Nephron progenitor cell (in vitro differentiated cells): ENCODE results near the gene RASSF4.

Experiments
- DNase-seq: peaks from one replicate; pipeline ENCODE4 v3.0.0; 2021
- H3K27ac Mint-ChIP-seq: 2 replicates; pipeline ENCODE4 v1.8.0; 2021; ENCODE audit warnings: mild to moderate bottlenecking, moderate library complexity, mixed read lengths
- H3K27me3 Mint-ChIP-seq: 2 replicates; pipeline ENCODE4 v1.8.0; 2021; ENCODE audit warnings: mild to moderate bottlenecking, low read depth, mixed read lengths; ENCODE audit not compliant: poor library complexity
- H3K36me3 Mint-ChIP-seq: 2 replicates; pipeline ENCODE4 v1.8.0; 2021; ENCODE audit warnings: low read depth, mixed read lengths
- H3K4me1 Mint-ChIP-seq: 2 replicates; pipeline ENCODE4 v1.8.0; 2021; ENCODE audit warnings: mixed read lengths
- H3K4me3 Mint-ChIP-seq: 2 replicates; pipeline ENCODE4 v1.8.0; 2021; ENCODE audit warnings: mild to moderate bottlenecking, moderate library complexity, mixed read lengths
- H3K9me3 Mint-ChIP-seq: 2 replicates; pipeline ENCODE4 v1.8.0; 2021; ENCODE audit warnings: mild to moderate bottlenecking, moderate library complexity, mixed read lengths
- TF ChIP-seq, protein P1 (sequence below): fragments of 200-600 bp; sonication (generic); IDR thresholded peaks from 2 replicates; pipeline ENCODE4 v1.5.0; 2021; ENCODE audit warnings: antibody characterized with exemption

Gene RASSF4

DNA sequence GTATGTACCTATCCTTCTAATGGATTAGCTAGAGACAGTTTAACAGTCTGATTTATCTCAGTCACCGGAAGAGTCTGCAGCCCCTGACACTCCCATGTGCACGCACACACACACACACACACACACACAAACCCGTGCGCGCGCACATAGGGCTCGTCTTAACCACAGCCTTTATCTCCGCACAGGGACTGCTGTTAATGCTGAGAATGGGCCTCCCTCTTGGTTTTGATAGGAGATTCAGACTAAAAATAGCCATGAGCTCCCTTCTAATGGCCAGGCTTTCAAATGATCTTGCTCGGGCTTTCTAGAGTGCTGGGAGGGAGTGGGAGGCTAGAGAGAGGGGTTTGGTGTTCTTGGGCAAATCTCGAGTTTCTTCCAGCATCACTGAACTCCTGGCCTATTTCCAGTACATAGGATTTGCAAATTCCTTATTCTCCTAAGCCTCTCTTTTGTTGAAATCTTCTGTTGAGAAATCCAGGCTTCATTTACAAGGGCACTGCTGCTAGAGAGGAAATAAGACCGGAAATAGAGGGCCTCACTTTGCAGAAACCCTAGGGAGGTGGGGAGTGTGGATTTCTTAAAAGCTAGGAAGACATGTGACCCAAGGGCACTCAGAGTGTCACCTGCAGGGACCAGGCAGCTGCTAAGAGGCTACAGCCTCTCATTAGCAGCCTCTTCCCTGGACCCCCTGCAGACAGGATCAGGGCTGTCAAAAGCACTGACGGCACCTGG is 46.1 kb upstream of the RASSF4 start:
- Mint-ChIP-seq H3K9me3 (peaks cover 17% of the 10 kb centered on the region), H3K4me1 (peaks cover 25% of the 10 kb centered on the region), H3K27ac (peak overlapping the region; percentile 49), H3K4me3 (peak overlapping the region; percentile 65), H3K27me3 (no peaks in the 10 kb centered on the region), H3K36me3 (peaks cover 16% of the 10 kb centered on the region)
- TF ChIP-seq, protein P1, sequence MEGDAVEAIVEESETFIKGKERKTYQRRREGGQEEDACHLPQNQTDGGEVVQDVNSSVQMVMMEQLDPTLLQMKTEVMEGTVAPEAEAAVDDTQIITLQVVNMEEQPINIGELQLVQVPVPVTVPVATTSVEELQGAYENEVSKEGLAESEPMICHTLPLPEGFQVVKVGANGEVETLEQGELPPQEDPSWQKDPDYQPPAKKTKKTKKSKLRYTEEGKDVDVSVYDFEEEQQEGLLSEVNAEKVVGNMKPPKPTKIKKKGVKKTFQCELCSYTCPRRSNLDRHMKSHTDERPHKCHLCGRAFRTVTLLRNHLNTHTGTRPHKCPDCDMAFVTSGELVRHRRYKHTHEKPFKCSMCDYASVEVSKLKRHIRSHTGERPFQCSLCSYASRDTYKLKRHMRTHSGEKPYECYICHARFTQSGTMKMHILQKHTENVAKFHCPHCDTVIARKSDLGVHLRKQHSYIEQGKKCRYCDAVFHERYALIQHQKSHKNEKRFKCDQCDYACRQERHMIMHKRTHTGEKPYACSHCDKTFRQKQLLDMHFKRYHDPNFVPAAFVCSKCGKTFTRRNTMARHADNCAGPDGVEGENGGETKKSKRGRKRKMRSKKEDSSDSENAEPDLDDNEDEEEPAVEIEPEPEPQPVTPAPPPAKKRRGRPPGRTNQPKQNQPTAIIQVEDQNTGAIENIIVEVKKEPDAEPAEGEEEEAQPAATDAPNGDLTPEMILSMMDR = no peak
- peak; percentile 37 for DNase-seq

DNA sequence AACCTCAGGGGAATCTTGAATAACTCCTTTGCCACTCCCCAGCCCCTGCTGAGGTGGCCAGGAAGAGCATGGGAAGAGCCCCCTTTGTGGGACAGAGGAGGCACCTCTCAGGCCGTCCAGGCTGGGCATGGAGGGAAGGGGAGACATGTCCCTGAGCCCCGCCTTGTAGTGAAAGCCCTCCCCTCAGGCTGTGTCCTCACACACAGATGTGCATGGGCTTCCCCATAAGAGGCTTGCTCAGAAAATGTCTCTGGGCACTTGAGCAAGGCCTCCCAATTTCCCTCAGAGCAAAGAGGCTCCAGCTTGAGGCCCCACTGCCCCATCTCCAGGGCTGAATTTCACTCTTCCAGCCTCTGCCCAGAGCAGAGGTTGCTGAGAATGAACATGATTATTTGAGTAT is 44.7 kb upstream of the RASSF4 start:
- H3K9me3 Mint-ChIP-seq = peaks cover 28% of the 10 kb centered on the region
- no peak overlapping the region for H3K4me3 Mint-ChIP-seq
- no peaks in the 10 kb centered on the region for H3K27me3 Mint-ChIP-seq

DNA sequence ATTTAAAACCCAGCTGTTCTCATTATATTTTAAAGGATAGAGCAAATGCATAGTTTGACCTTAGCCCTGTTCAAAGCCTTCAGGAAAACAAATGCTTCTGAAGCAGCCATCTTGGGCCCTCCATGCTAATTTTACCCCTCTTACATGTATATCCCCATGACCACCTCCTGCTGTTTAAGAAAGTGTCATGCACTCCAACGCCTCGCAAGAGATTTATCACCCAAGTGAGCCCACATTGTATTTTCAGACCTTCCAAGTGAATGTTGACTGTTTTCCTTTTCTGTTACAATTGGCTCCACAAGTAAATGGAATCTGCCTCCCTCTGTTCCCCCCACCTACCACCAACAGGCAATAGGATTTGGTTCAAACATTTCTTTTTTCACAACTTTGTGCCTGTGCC is 43.2 kb upstream of the RASSF4 start:
- Mint-ChIP-seq H3K4me1 (peaks cover 25% of the 10 kb centered on the region), H3K4me3 (peak overlapping the region; percentile 9), H3K27me3 (peaks cover 6% of the 10 kb centered on the region), H3K9me3 (peaks cover 32% of the 10 kb centered on the region), H3K27ac (peak overlapping the region; percentile 39), H3K36me3 (peaks cover 34% of the 10 kb centered on the region)
- TF ChIP-seq, protein P1 = no peak
- no peak for DNase-seq

More for the DNA sequence above, 44.7 kb upstream of the RASSF4 start:
- TF ChIP-seq, protein P1 = no peak
- DNase-seq = no peak
- Mint-ChIP-seq H3K4me1 (peaks cover 25% of the 10 kb centered on the region), H3K27ac (no peak overlapping the region), H3K36me3 (peaks cover 29% of the 10 kb centered on the region)

DNA sequence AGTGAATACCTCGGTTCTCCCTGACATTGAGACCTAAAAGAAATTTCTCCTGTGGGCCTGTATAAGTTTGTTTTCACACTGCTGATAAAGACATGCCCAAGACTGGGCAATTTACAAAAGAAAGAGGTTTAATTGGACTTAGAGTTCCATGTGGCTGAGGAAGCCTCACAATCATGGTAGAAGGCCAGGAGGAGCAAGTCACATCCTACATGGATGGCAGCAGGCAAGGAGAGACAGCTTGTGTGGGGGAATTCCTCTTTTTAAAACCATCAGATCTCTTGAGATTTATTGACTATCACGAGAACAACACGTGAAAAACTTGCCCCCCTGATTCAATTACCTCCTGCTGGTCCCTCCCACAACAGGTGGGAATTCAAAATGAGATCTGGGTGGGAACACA is 41.8 kb upstream of the RASSF4 start:
- peaks cover 32% of the 10 kb centered on the region for H3K9me3 Mint-ChIP-seq
- peaks cover 10% of the 10 kb centered on the region for H3K27me3 Mint-ChIP-seq
- H3K36me3 Mint-ChIP-seq = peaks cover 34% of the 10 kb centered on the region
- peaks cover 25% of the 10 kb centered on the region for H3K4me1 Mint-ChIP-seq
- no peak overlapping the region for H3K4me3 Mint-ChIP-seq
- H3K27ac Mint-ChIP-seq = no peak overlapping the region
- DNase-seq = no peak
- TF ChIP-seq, protein P1 = no peak

DNA sequence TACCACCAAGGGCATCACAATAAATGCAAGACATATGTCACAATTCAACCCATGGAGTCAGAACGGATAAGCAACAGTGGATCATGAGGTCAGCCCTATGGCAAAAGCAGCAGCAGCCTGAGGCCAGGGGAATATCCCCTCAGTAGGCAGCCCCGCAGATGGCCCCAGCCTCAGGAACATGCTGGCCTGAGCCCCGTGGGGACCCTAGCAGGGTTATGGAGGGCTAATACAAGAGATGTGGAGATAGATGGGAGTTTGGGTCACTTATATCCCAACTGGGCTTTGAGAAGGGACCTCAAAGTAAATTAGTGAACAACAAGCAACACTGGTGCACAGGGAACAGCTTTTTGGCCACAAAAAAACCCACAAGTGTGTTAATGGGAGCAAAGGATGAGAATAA is 39.4 kb upstream of the RASSF4 start:
- Mint-ChIP-seq H3K9me3 (peaks cover 32% of the 10 kb centered on the region), H3K4me3 (no peak overlapping the region), H3K27me3 (peaks cover 14% of the 10 kb centered on the region), H3K4me1 (peaks cover 23% of the 10 kb centered on the region), H3K36me3 (peaks cover 42% of the 10 kb centered on the region), H3K27ac (no peak overlapping the region)
- TF ChIP-seq, protein P1 = no peak
- no peak for DNase-seq

DNA sequence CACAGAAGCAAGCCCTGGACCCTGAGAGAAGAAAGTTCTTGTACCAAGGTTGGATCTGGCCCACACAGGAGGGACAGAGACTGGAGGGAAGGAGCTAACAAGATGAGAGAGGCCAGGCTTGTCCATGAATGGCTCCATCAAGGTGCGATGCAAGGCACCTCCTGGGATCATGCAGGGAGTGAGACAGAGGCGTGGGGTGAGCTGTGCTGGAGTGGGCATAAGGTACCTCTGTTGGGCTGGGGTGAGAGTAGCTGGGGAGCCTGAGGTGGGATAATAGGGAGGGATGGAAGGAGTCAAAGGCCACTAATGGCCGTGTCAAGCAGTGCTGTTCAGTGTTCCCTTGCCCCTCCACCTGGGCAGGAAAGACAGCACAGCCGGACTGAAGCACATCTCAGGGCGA is 38.5 kb upstream of the RASSF4 start:
- H3K27ac Mint-ChIP-seq = no peak overlapping the region
- H3K9me3 Mint-ChIP-seq = peaks cover 32% of the 10 kb centered on the region
- DNase-seq = no peak
- H3K4me1 Mint-ChIP-seq = peaks cover 14% of the 10 kb centered on the region
- peaks cover 42% of the 10 kb centered on the region for H3K36me3 Mint-ChIP-seq
- H3K27me3 Mint-ChIP-seq = peaks cover 14% of the 10 kb centered on the region
- no peak overlapping the region for H3K4me3 Mint-ChIP-seq
- TF ChIP-seq, protein P1 = no peak
